Upper lobe of left lung (tissue), 6 donors: ENCODE results near the gene CYTH3. TPM values are rescaled to one million over a fixed set of nuclear protein-coding genes. Genes with fewer than 3 reads are reported as not detected.

Experiments used
- ATAC-seq, 2 donors: fragments of 200-7000 bp; cut with Tn5 transposase; one replicate each; pipeline ENCODE4 v1.9.1; 2022; ENCODE audit warnings: mild to moderate bottlenecking in 2 of 2, moderate library complexity in 2 of 2; ENCODE audit not compliant: low FRiP score in 2 of 2
- DNase-seq, 2 donors: peaks; one replicate each; pipeline ENCODE4 v3.0.0-alpha.2; 2019 to 2020
- H3K27ac ChIP-seq, 4 donors: fragments of 200-600 bp; sonication (generic); one replicate each; pipeline ENCODE4 v1.5.1; 2016 to 2019
- H3K27me3 ChIP-seq, 4 donors: fragments of 200-600 bp; sonication (generic); one replicate each; pipeline ENCODE4 v1.5.1; 2017 to 2019
- H3K36me3 ChIP-seq, 4 donors: fragments of 200-600 bp; sonication (generic); one replicate each; pipeline ENCODE4 v1.5.1; 2016 to 2019
- H3K4me1 ChIP-seq, 4 donors: fragments of 200-600 bp; sonication (generic); one replicate each; pipeline ENCODE4 v1.5.1; 2018 to 2019
- H3K4me3 ChIP-seq, 4 donors: fragments of 200-600 bp; sonication (generic); one replicate each; pipeline ENCODE4 v1.5.1; 2017 to 2019; ENCODE audit warnings: mild to moderate bottlenecking in 2 of 4, moderate library complexity in 1 of 4
- H3K9me3 ChIP-seq, 4 donors: fragments of 200-600 bp; sonication (generic); one replicate each; pipeline ENCODE4 v1.5.1; 2018 to 2019
- CTCF ChIP-seq, 6 experiments: fragments of 450-650 bp in 4 of 6; fragments of 200-600 bp in 2 of 6; sonication (generic) in 2 of 6; IDR thresholded peaks; one replicate each; pipeline ENCODE4 v1.5.1; 2016 to 2019; ENCODE audit warnings: antibody characterized with exemption in 6 of 6
- EP300 ChIP-seq, 4 donors: sonication (generic); formaldehyde crosslinking; IDR thresholded peaks; one replicate each; pipeline ENCODE4 v1.5.1; 2017; ENCODE audit warnings: antibody characterized with exemption in 4 of 4, control low read depth in 2 of 4
- POLR2A ChIP-seq, 4 donors: fragments of 450-650 bp; IDR thresholded peaks; one replicate each; pipeline ENCODE4 v1.5.1; 2016 to 2017; ENCODE audit warnings: antibody characterized with exemption in 4 of 4, mild to moderate bottlenecking in 2 of 4
- POLR2AphosphoS5 ChIP-seq, 2 donors: sonication (generic); formaldehyde crosslinking; IDR thresholded peaks; one replicate each; pipeline ENCODE4 v1.5.1; 2017; ENCODE audit warnings: antibody characterized with exemption in 2 of 2
- WGBS, 2 donors: methylation state at CpG; one replicate each; pipeline ENCODE4 v1.1.5; 2017 to 2018; 5-methylcytosine and 5-hydroxymethylcytosine counted together
- small RNA-seq, 4 donors: library from RNA; depleted of rRNA; stranded (forward); fragments of <200 nt; gene quantifications; one replicate each; pipeline ENCODE3, GENCODE V24; 2016
- total RNA-seq, 6 donors: library from RNA; depleted of rRNA in 4 of 6; stranded (reverse); fragments of >200 nt in 4 of 6; gene quantifications; one replicate each; pipeline versions ENCODE4 v1.1.0 to v1.2.1, GENCODE V29; 2016 to 2021
- donor health status: DM: no; HTN: no; CAD: no; lungs with moderate emphysema.
- donor health status: DM: no; HTN: yes; CAD: no; lungs with severe emphysema.

CYTH3 gene
- total RNA-seq, 6 donors from 2014 or later: 24.2 to 76.5 (median 32.9) TPM

GRCh38 chr7:6117533-6117932 is 154.9 kb downstream of the CYTH3 start:
- WGBS, 2 donors: 82 to 86% methylated on average over 2 of the region's 2 CpGs
- Histone ChIP-seq H3K4me1 (no peaks in the 10 kb centered on the region), H3K9me3 (peaks cover 0 to 9% (median 4%) of the 10 kb centered on the region in 4 donors), H3K4me3 (no peak overlapping the region), H3K36me3 (peaks cover 7 to 91% (median 46%) of the 10 kb centered on the region in 4 donors), H3K27ac (no peak overlapping the region), H3K27me3 (no peaks in the 10 kb centered on the region)
- DNase-seq (no peak), ATAC-seq (no peak)
- TF ChIP-seq POLR2AphosphoS5 (IDR thresholded peaks at IDR 0.05) (no peak), POLR2A (IDR thresholded peaks at IDR 0.05) (no peak), CTCF (IDR thresholded peaks at IDR 0.05) (no peak), EP300 (IDR thresholded peaks at IDR 0.05) (no peak)

GRCh38 chr7:6116211-6116610 is 156.2 kb downstream of the CYTH3 start:
- peaks cover 0 to 4% (median 1%) of the 10 kb centered on the region in 4 donors for H3K9me3 ChIP-seq
- no peak overlapping the region for H3K4me3 ChIP-seq
- ATAC-seq (no peak), DNase-seq (no peak)
- H3K4me1 ChIP-seq: no peaks in the 10 kb centered on the region
- H3K27me3 ChIP-seq: no peaks in the 10 kb centered on the region
- TF ChIP-seq EP300 (IDR thresholded peaks at IDR 0.05): no peak
- no peak for TF ChIP-seq CTCF (IDR thresholded peaks at IDR 0.05)
- TF ChIP-seq POLR2AphosphoS5 (IDR thresholded peaks at IDR 0.05): no peak
- TF ChIP-seq POLR2A (IDR thresholded peaks at IDR 0.05): no peak
- H3K27ac ChIP-seq: no peak overlapping the region
- WGBS, 2 donors: 89 to 95% methylated on average over 2 of the region's 2 CpGs
- peaks cover 7 to 87% (median 34%) of the 10 kb centered on the region in 4 donors for H3K36me3 ChIP-seq

Small RNA genes lying within 50 kb of the gene (small RNA-seq; reads per million reads assigned to genes)
- gene RF00019: 0 reads per million in 4 donors

Other genes with a start within 250 kb of the CYTH3 start
- under 1 TPM in 1 of 6 donors, not detected in 5; 0.46 TPM for gene ANKRD61, start 241.2 kb downstream of the CYTH3 start, total RNA-seq
- gene EIF2AK1, start 213.4 kb downstream of the CYTH3 start, total RNA-seq: 100 to 1,000 TPM in 3 of 6 donors, 10 to 100 TPM in 3; 76.5 to 283 (median 123) TPM
- gene USP42, start 167.7 kb downstream of the CYTH3 start, total RNA-seq: 10 to 100 TPM in 3 of 6 donors, 1 to 10 TPM in 3; 8.3 to 19.9 (median 11.6) TPM
- 10 to 100 TPM in 3 of 6 donors, 1 to 10 TPM in 3; 4.6 to 17.1 (median 10.3) TPM for gene FAM220A, start 76.3 kb upstream of the CYTH3 start, total RNA-seq
- 100 to 1,000 TPM; 108 to 272 (median 184) TPM for gene RAC1, start 101.9 kb upstream of the CYTH3 start, total RNA-seq
- gene DAGLB, start 175.3 kb upstream of the CYTH3 start, total RNA-seq: 10 to 100 TPM; 26.6 to 53.8 (median 36.7) TPM
- gene KDELR2, start 211.5 kb upstream of the CYTH3 start, total RNA-seq: 100 to 1,000 TPM in 1 of 6 donors, 10 to 100 TPM in 5; 35.6 to 120 (median 92.7) TPM